Measurements from ENCODE around the gene ZNF582. TPM values are rescaled to one million over a fixed set of nuclear protein-coding genes. Genes with fewer than 3 reads are reported as not detected.

ZNF582 gene
- total and polyA plus RNA-seq, 7 donors = 2.0 to 5.5 (median 3.9) TPM

DNA sequence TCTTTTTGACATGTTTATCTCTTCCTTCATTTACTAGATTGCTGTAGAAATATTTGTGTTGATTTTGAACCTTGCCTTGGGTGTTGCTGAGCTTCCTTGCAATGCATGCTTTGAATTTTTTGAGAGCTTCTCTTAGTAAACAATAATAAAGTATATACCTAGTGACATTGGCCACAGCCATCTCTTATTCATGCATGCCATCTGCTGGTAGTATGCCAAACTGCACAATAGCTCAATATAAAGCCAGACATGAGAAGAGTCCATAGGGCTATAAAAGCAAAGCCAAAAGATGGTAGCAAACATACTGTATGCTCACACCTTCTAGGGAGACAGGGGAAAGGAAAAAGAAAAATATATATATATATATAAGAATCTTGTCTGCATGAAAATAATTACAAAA is 59.8 kb downstream of the ZNF582 start:
- no peaks in the 10 kb centered on the region for H3K36me3 ChIP-seq
- intact Hi-C loops (cut with DNase I) = no loop called here
- no peak overlapping the region for H3K4me3 ChIP-seq
- no peaks in the 10 kb centered on the region for H3K4me1 ChIP-seq
- H3K9me3 ChIP-seq = peaks cover 0 to 9% (median 4%) of the 10 kb centered on the region in 4 donors
- H3K27ac ChIP-seq = no peak overlapping the region
- no peak for DNase-seq
- no peaks in the 10 kb centered on the region for H3K27me3 ChIP-seq
- TF ChIP-seq POLR2A (IDR thresholded peaks at IDR 0.05) = no peak
- TF ChIP-seq, protein P1, sequence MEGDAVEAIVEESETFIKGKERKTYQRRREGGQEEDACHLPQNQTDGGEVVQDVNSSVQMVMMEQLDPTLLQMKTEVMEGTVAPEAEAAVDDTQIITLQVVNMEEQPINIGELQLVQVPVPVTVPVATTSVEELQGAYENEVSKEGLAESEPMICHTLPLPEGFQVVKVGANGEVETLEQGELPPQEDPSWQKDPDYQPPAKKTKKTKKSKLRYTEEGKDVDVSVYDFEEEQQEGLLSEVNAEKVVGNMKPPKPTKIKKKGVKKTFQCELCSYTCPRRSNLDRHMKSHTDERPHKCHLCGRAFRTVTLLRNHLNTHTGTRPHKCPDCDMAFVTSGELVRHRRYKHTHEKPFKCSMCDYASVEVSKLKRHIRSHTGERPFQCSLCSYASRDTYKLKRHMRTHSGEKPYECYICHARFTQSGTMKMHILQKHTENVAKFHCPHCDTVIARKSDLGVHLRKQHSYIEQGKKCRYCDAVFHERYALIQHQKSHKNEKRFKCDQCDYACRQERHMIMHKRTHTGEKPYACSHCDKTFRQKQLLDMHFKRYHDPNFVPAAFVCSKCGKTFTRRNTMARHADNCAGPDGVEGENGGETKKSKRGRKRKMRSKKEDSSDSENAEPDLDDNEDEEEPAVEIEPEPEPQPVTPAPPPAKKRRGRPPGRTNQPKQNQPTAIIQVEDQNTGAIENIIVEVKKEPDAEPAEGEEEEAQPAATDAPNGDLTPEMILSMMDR (IDR thresholded peaks at IDR 0.05) = peak in 2 of 4 experiments; percentile 15 to 29

Other genes starting within 250 kb of the ZNF582 start
- gene GALP, start 217.5 kb downstream of the ZNF582 start, total RNA-seq = not detected
- not detected for gene GALP, start 217.5 kb downstream of the ZNF582 start, polyA plus RNA-seq
- not detected for gene ZSCAN5B, start 195.8 kb downstream of the ZNF582 start, total RNA-seq
- under 1 TPM in 2 of 3 donors, not detected in 1; 0.06 to 0.60 TPM for gene ZSCAN5B, start 195.8 kb downstream of the ZNF582 start, polyA plus RNA-seq
- gene ZSCAN5C, start 191.3 kb downstream of the ZNF582 start, total RNA-seq = not detected
- not detected for gene ZSCAN5C, start 191.3 kb downstream of the ZNF582 start, polyA plus RNA-seq
- not detected for gene EDDM13, start 120.8 kb downstream of the ZNF582 start, total RNA-seq
- 10 to 100 TPM in 1 of 3 donors, under 1 TPM in 1, not detected in 1; 0.32 to 10.8 TPM for gene EDDM13, start 120.8 kb downstream of the ZNF582 start, polyA plus RNA-seq
- gene ZSCAN5A, start 78.7 kb downstream of the ZNF582 start, total RNA-seq = 1 to 10 TPM; 4.3 to 5.8 (median 5.4) TPM
- 1 to 10 TPM; 5.1 to 7.2 (median 5.4) TPM for gene ZSCAN5A, start 78.7 kb downstream of the ZNF582 start, polyA plus RNA-seq
- gene ZNF583, start 10.8 kb upstream of the ZNF582 start, total RNA-seq = 10 to 100 TPM in 2 of 4 donors, 1 to 10 TPM in 2; 8.7 to 12.7 (median 10.4) TPM
- gene ZNF583, start 10.8 kb upstream of the ZNF582 start, polyA plus RNA-seq = 1 to 10 TPM in 2 of 3 donors, under 1 TPM in 1; under 0.01 to 1.4 (median 1.4) TPM
- 1 to 10 TPM; 2.9 to 6.9 (median 6.4) TPM for gene ZNF667, start 83.8 kb upstream of the ZNF582 start, total RNA-seq
- gene ZNF667, start 83.8 kb upstream of the ZNF582 start, polyA plus RNA-seq = 1 to 10 TPM in 1 of 3 donors, not detected in 2; 1.8 TPM
- gene ZNF471, start 114.3 kb upstream of the ZNF582 start, total RNA-seq = 10 to 100 TPM in 1 of 4 donors, 1 to 10 TPM in 3; 8.1 to 11.4 (median 9.3) TPM
- gene ZNF471, start 114.3 kb upstream of the ZNF582 start, polyA plus RNA-seq = 1 to 10 TPM in 1 of 3 donors, under 1 TPM in 2; 0.23 to 1.9 (median 0.60) TPM
- gene ZFP28, start 145.4 kb upstream of the ZNF582 start, total RNA-seq = 10 to 100 TPM in 3 of 4 donors, 1 to 10 TPM in 1; 9.6 to 11.2 (median 10.6) TPM
- 1 to 10 TPM; 1.2 to 1.8 (median 1.6) TPM for gene ZFP28, start 145.4 kb upstream of the ZNF582 start, polyA plus RNA-seq
- gene ZNF470, start 173.9 kb upstream of the ZNF582 start, total RNA-seq = 1 to 10 TPM; 4.8 to 5.8 (median 5.3) TPM
- 1 to 10 TPM in 1 of 3 donors, under 1 TPM in 2; 0.46 to 2.0 (median 0.60) TPM for gene ZNF470, start 173.9 kb upstream of the ZNF582 start, polyA plus RNA-seq
- 10 to 100 TPM; 10.4 to 18.0 (median 11.1) TPM for gene ZNF71, start 201.8 kb upstream of the ZNF582 start, total RNA-seq
- gene ZNF71, start 201.8 kb upstream of the ZNF582 start, polyA plus RNA-seq = 1 to 10 TPM in 2 of 3 donors, under 1 TPM in 1; 0.60 to 3.6 (median 1.6) TPM
- gene SMIM17, start 249.6 kb upstream of the ZNF582 start, total RNA-seq = 1 to 10 TPM in 1 of 4 donors, under 1 TPM in 2, not detected in 1; 0.68 to 4.7 (median 0.99) TPM
- under 1 TPM in 1 of 3 donors, not detected in 2; 0.09 TPM for gene SMIM17, start 249.6 kb upstream of the ZNF582 start, polyA plus RNA-seq